ENCODE data around the gene SNX9.
"Not testable (repeated sequence)": the region's sequence is repeated elsewhere in the genome, so short reads cannot be mapped to it uniquely, and the experiment has no call there.

SNX9 gene

DNA sequence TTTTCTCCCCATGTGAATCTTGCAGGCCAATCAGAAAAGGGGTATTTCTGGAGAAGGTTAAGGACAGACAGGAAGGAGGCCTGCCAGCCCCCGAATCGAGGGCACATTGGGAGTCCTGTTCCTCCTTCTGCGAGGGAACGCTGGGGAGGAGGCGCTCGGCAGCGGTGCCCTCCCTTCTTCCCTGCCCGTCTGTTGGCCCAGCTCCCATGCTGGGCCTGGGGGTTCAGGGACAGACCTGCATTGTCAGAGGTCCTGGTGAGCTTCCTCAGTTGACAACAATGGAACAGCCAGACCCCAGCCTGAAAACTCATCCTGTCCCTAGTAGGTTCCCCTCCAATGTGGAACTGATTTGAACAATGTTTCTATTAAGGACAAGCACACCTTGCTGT lies 143.5 kb downstream of the SNX9 start:
- DNase-seq = no peak
- no peak overlapping the region for H3K4ac ChIP-seq (ENCODE audit: low read depth, low read length)
- H3K27ac ChIP-seq (ENCODE audit: low read depth, low read length) = no peak overlapping the region
- WGBS (ENCODE audit: extremely low coverage, insufficient coverage, low lambda C conversion rate) = no CpG with 5 or more reads among the region's 8 CpGs
- no peak overlapping the region for H3K4me2 ChIP-seq (ENCODE audit: low read length)
- H3K27me3 ChIP-seq (ENCODE audit: insufficient read depth, low read length, poor library complexity) = no peaks in the 10 kb centered on the region
- no peaks in the 10 kb centered on the region for H3K79me2 ChIP-seq (ENCODE audit: control insufficient read depth, insufficient read depth, low read length)
- no peaks in the 10 kb centered on the region for H3K36me3 ChIP-seq (ENCODE audit: control insufficient read depth, insufficient read depth, low read length)
- no peak overlapping the region for H3K9ac ChIP-seq (ENCODE audit: low read length)
- H3K56ac ChIP-seq (ENCODE audit: low read length) = no peak overlapping the region
- H3K4me1 ChIP-seq (ENCODE audit: control insufficient read depth, low read depth, low read length) = no peaks in the 10 kb centered on the region
- H3K18ac ChIP-seq (ENCODE audit: low read length) = no peak overlapping the region
- H2BK15ac ChIP-seq (replicated peaks; ENCODE audit: low read depth) = no peak overlapping the region
- no peak overlapping the region for H3K23ac ChIP-seq (ENCODE audit: low read length)
- no peak overlapping the region for H2BK120ac ChIP-seq (ENCODE audit: low read depth, low read length)
- no peak overlapping the region for H2AK5ac ChIP-seq (ENCODE audit: low read length)
- no peak overlapping the region for H4K5ac ChIP-seq (ENCODE audit: low read length)
- no peak overlapping the region for H4K8ac ChIP-seq (ENCODE audit: low read depth, low read length)
- no peaks in the 10 kb centered on the region for H3K79me1 ChIP-seq (ENCODE audit: low read length)
- no peak overlapping the region for H3K4me3 ChIP-seq (ENCODE audit: low read length)
- H2BK5ac ChIP-seq (ENCODE audit: low read length) = no peak overlapping the region

DNA sequence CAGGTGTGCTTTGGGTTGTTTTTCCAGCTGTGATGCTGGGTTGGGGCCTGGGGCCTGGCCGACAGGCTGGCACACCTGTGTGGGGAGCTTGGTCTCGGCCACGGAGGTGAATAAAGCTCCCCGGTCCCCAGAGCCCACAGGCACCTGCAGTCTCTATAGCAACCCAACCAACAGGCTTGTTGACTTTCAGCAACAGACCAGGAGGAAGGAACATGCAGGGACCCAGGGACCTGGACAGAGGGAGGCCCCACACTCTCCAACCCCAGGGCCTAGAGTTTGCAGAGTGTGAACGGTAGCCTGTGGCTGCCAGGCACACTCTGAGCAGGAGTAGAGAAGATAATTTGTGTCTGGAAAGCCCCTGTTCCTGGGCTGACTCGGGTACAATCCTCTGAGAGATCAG lies 144.0 kb downstream of the SNX9 start:
- H2AK5ac ChIP-seq (ENCODE audit: low read length) = no peak overlapping the region
- no peak overlapping the region for H4K8ac ChIP-seq (ENCODE audit: low read depth, low read length)
- H3K79me1 ChIP-seq (ENCODE audit: low read length) = no peaks in the 10 kb centered on the region
- H3K79me2 ChIP-seq (ENCODE audit: control insufficient read depth, insufficient read depth, low read length) = no peaks in the 10 kb centered on the region
- H3K9ac ChIP-seq (ENCODE audit: low read length) = no peak overlapping the region
- H3K23ac ChIP-seq (ENCODE audit: low read length) = no peak overlapping the region
- no peak overlapping the region for H3K27ac ChIP-seq (ENCODE audit: low read depth, low read length)
- H3K36me3 ChIP-seq (ENCODE audit: control insufficient read depth, insufficient read depth, low read length) = no peaks in the 10 kb centered on the region
- no peak overlapping the region for H2BK120ac ChIP-seq (ENCODE audit: low read depth, low read length)
- no peak overlapping the region for H2BK5ac ChIP-seq (ENCODE audit: low read length)
- no peak overlapping the region for H3K4me2 ChIP-seq (ENCODE audit: low read length)
- no peak overlapping the region for H3K4ac ChIP-seq (ENCODE audit: low read depth, low read length)
- no peak for DNase-seq
- H3K27me3 ChIP-seq (ENCODE audit: insufficient read depth, low read length, poor library complexity) = no peaks in the 10 kb centered on the region
- no peak overlapping the region for H2BK15ac ChIP-seq (replicated peaks; ENCODE audit: low read depth)
- no peaks in the 10 kb centered on the region for H3K4me1 ChIP-seq (ENCODE audit: control insufficient read depth, low read depth, low read length)
- no peak overlapping the region for H3K56ac ChIP-seq (ENCODE audit: low read length)
- WGBS (ENCODE audit: extremely low coverage, insufficient coverage, low lambda C conversion rate) = no CpG with 5 or more reads among the region's 6 CpGs
- H4K5ac ChIP-seq (ENCODE audit: low read length) = no peak overlapping the region
- no peak overlapping the region for H3K18ac ChIP-seq (ENCODE audit: low read length)
- H3K4me3 ChIP-seq (ENCODE audit: low read length) = no peak overlapping the region

DNA sequence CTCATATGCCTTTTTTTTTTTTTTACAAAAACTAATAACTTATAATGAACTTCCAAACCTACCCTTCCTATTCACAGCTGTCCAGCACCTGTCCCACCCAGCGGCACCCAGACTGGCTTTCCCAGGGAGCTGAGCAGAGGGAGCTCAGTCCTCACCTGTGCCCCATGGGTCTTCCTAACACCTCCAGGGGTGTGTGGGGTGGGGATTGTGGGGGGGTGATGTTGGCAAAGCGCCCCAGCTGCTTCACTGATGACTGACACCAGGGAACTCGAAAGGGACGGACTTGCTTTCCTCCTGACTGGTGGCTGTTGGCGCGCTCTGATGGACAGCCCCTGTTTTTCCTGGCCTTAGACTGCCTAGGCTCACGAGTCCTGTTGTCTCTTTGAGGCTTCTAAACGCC lies 144.4 kb downstream of the SNX9 start:
- Histone ChIP-seq H3K27me3 (ENCODE audit: insufficient read depth, low read length, poor library complexity) (no peaks in the 10 kb centered on the region), H2AK5ac (ENCODE audit: low read length) (no peak overlapping the region)
- WGBS (ENCODE audit: extremely low coverage, insufficient coverage, low lambda C conversion rate) = no CpG with 5 or more reads among the region's 8 CpGs

DNA sequence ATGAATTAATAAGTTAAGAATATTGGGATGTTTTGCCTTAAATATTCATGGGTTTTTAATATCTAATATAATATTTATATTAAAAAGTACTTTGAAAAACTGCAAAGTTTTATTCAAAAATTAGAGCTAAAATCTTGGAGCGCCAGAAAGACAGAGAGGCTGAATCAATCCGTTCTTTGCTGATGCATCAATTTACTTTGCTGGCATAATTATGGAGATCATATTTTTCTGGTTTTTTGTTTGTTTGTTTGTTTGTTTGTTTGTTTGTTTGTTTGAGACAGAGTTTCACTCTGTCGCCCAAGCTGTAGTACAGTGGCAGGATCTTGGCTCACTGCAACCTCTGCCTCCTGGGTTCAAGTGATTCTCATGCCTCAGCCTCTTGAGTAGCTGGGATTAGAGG lies 149.1 kb downstream of the SNX9 start:
- not testable (repeated sequence) for H3K4ac ChIP-seq (ENCODE audit: low read depth, low read length); H2BK15ac ChIP-seq (replicated peaks; ENCODE audit: low read depth); H3K79me2 ChIP-seq (ENCODE audit: control insufficient read depth, insufficient read depth, low read length); H3K23ac ChIP-seq (ENCODE audit: low read length); H2BK120ac ChIP-seq (ENCODE audit: low read depth, low read length); H3K56ac ChIP-seq (ENCODE audit: low read length); H3K18ac ChIP-seq (ENCODE audit: low read length); H3K36me3 ChIP-seq (ENCODE audit: control insufficient read depth, insufficient read depth, low read length); H4K5ac ChIP-seq (ENCODE audit: low read length); H3K27me3 ChIP-seq (ENCODE audit: insufficient read depth, low read length, poor library complexity); DNase-seq; H2BK5ac ChIP-seq (ENCODE audit: low read length); H3K27ac ChIP-seq (ENCODE audit: low read depth, low read length); H2AK5ac ChIP-seq (ENCODE audit: low read length); H4K8ac ChIP-seq (ENCODE audit: low read depth, low read length); H3K4me3 ChIP-seq (ENCODE audit: low read length); H3K4me1 ChIP-seq (ENCODE audit: control insufficient read depth, low read depth, low read length); H3K9ac ChIP-seq (ENCODE audit: low read length); H3K4me2 ChIP-seq (ENCODE audit: low read length); H3K79me1 ChIP-seq (ENCODE audit: low read length)
- no CpG with 5 or more reads among the region's 3 CpGs for WGBS (ENCODE audit: extremely low coverage, insufficient coverage, low lambda C conversion rate)

More for the DNA sequence above, 144.4 kb downstream of the SNX9 start:
- no peak overlapping the region for H3K4me2 ChIP-seq (ENCODE audit: low read length)
- H2BK15ac ChIP-seq (replicated peaks; ENCODE audit: low read depth) = no peak overlapping the region
- H3K27ac ChIP-seq (ENCODE audit: low read depth, low read length) = no peak overlapping the region
- no peak overlapping the region for H2BK120ac ChIP-seq (ENCODE audit: low read depth, low read length)
- no peaks in the 10 kb centered on the region for H3K36me3 ChIP-seq (ENCODE audit: control insufficient read depth, insufficient read depth, low read length)
- H3K4me1 ChIP-seq (ENCODE audit: control insufficient read depth, low read depth, low read length) = no peaks in the 10 kb centered on the region
- H3K56ac ChIP-seq (ENCODE audit: low read length) = no peak overlapping the region
- no peak overlapping the region for H2BK5ac ChIP-seq (ENCODE audit: low read length)
- H3K4ac ChIP-seq (ENCODE audit: low read depth, low read length) = no peak overlapping the region
- no peak overlapping the region for H3K23ac ChIP-seq (ENCODE audit: low read length)
- no peak overlapping the region for H3K4me3 ChIP-seq (ENCODE audit: low read length)
- H4K5ac ChIP-seq (ENCODE audit: low read length) = no peak overlapping the region
- H3K79me2 ChIP-seq (ENCODE audit: control insufficient read depth, insufficient read depth, low read length) = no peaks in the 10 kb centered on the region
- H4K8ac ChIP-seq (ENCODE audit: low read depth, low read length) = no peak overlapping the region
- no peak for DNase-seq
- H3K9ac ChIP-seq (ENCODE audit: low read length) = no peak overlapping the region
- H3K18ac ChIP-seq (ENCODE audit: low read length) = no peak overlapping the region
- no peaks in the 10 kb centered on the region for H3K79me1 ChIP-seq (ENCODE audit: low read length)

- Histone ChIP-seq H3K79me1 (ENCODE audit: low read length) (no peaks in the 10 kb centered on the region), H3K9ac (ENCODE audit: low read length) (no peak overlapping the region), H3K27me3 (ENCODE audit: insufficient read depth, low read length, poor library complexity) (no peaks in the 10 kb centered on the region), H4K8ac (ENCODE audit: low read depth, low read length) (no peak overlapping the region), H3K4ac (ENCODE audit: low read depth, low read length) (no peak overlapping the region), H2AK5ac (ENCODE audit: low read length) (no peak overlapping the region), H3K56ac (ENCODE audit: low read length) (no peak overlapping the region), H2BK15ac (replicated peaks; ENCODE audit: low read depth) (no peak overlapping the region), H3K27ac (ENCODE audit: low read depth, low read length) (no peak overlapping the region), H3K23ac (ENCODE audit: low read length) (no peak overlapping the region), H2BK120ac (ENCODE audit: low read depth, low read length) (no peak overlapping the region), H3K4me2 (ENCODE audit: low read length) (no peak overlapping the region), H3K18ac (ENCODE audit: low read length) (no peak overlapping the region), H4K5ac (ENCODE audit: low read length) (no peak overlapping the region), H3K36me3 (ENCODE audit: control insufficient read depth, insufficient read depth, low read length) (no peaks in the 10 kb centered on the region), H3K79me2 (ENCODE audit: control insufficient read depth, insufficient read depth, low read length) (no peaks in the 10 kb centered on the region), H2BK5ac (ENCODE audit: low read length) (no peak overlapping the region), H3K4me3 (ENCODE audit: low read length) (no peak overlapping the region), H3K4me1 (ENCODE audit: control insufficient read depth, low read depth, low read length) (no peaks in the 10 kb centered on the region)
- peak; percentile 76 for DNase-seq
- WGBS (ENCODE audit: extremely low coverage, insufficient coverage, low lambda C conversion rate) = no CpG with 5 or more reads among the region's 9 CpGs
Measured at GRCh38 chr6:157974341-157974894, 151.4 kb downstream of the SNX9 start.

GRCh38 chr6:157974967-157975366 lies 151.9 kb downstream of the SNX9 start:
- no peak overlapping the region for H4K5ac ChIP-seq (ENCODE audit: low read length)
- H4K8ac ChIP-seq (ENCODE audit: low read depth, low read length) = no peak overlapping the region
- no peaks in the 10 kb centered on the region for H3K4me1 ChIP-seq (ENCODE audit: control insufficient read depth, low read depth, low read length)
- H3K4me2 ChIP-seq (ENCODE audit: low read length) = no peak overlapping the region
- no peak overlapping the region for H3K27ac ChIP-seq (ENCODE audit: low read depth, low read length)
- no peak overlapping the region for H2BK15ac ChIP-seq (replicated peaks; ENCODE audit: low read depth)
- H3K27me3 ChIP-seq (ENCODE audit: insufficient read depth, low read length, poor library complexity) = no peaks in the 10 kb centered on the region
- H3K4me3 ChIP-seq (ENCODE audit: low read length) = no peak overlapping the region
- no peak overlapping the region for H3K9ac ChIP-seq (ENCODE audit: low read length)
- H3K56ac ChIP-seq (ENCODE audit: low read length) = no peak overlapping the region
- H3K36me3 ChIP-seq (ENCODE audit: control insufficient read depth, insufficient read depth, low read length) = no peaks in the 10 kb centered on the region
- no CpG with 5 or more reads among the region's 3 CpGs for WGBS (ENCODE audit: extremely low coverage, insufficient coverage, low lambda C conversion rate)
- no peak overlapping the region for H3K23ac ChIP-seq (ENCODE audit: low read length)
- H3K79me2 ChIP-seq (ENCODE audit: control insufficient read depth, insufficient read depth, low read length) = no peaks in the 10 kb centered on the region
- H3K79me1 ChIP-seq (ENCODE audit: low read length) = no peaks in the 10 kb centered on the region
- H2AK5ac ChIP-seq (ENCODE audit: low read length) = no peak overlapping the region
- DNase-seq = no peak
- no peak overlapping the region for H2BK5ac ChIP-seq (ENCODE audit: low read length)
- H3K4ac ChIP-seq (ENCODE audit: low read depth, low read length) = no peak overlapping the region
- H2BK120ac ChIP-seq (ENCODE audit: low read depth, low read length) = no peak overlapping the region
- no peak overlapping the region for H3K18ac ChIP-seq (ENCODE audit: low read length)
